ENCODE results near the gene GRIP2.

DNA sequence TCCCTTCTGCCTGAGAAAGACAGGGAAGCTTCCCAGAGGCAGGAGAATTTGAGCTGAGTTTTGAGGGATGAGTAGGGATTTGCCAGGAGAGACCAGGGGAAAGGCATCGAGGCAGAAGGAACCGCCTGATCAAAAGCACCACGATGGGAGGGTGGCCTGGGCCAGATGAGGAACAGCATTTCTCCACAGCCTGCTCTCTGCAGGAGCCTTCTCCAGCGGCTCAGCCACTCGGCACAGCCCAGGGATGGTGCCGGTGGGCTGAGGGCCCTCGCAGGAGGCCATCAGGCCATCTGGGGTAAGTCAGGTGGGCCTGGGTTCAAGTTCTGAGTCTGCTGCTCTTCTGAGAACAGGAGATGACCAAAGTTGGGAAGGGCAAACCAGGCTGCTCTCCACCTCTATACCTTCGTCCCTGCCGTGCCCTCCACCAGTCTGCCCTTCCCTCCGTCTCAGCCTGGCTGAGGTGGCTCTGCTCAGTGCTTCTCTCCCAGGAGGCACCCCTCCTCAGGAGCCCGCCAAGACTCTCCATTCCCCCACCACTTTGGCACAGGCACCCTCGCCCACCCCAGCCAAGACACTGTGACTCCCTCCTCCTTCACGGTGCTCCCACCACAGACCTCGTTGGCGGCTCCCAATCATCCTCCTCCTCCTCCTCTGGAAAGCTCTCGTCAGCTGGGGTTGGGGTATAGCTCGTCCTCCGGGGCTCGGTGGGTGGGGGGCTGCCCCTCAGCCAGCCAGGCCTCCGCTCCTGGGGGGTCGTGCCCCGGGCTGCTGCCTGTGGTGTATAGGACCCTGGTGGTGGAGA, 34.9 kb downstream of the GRIP2 start:
- TF ChIP-seq GATA2 (IDR thresholded peaks at IDR 0.05; ENCODE audit: low read depth, low read length) (no peak), GATA3 (IDR thresholded peaks at IDR 0.05; ENCODE audit: low read depth, low read length) (no peak)
